ENCODE results near the gene MTARC1.
A peak's percentile ranks its signal among the peaks of the same experiment; 100 is the strongest.

MTARC1 gene

DNA sequence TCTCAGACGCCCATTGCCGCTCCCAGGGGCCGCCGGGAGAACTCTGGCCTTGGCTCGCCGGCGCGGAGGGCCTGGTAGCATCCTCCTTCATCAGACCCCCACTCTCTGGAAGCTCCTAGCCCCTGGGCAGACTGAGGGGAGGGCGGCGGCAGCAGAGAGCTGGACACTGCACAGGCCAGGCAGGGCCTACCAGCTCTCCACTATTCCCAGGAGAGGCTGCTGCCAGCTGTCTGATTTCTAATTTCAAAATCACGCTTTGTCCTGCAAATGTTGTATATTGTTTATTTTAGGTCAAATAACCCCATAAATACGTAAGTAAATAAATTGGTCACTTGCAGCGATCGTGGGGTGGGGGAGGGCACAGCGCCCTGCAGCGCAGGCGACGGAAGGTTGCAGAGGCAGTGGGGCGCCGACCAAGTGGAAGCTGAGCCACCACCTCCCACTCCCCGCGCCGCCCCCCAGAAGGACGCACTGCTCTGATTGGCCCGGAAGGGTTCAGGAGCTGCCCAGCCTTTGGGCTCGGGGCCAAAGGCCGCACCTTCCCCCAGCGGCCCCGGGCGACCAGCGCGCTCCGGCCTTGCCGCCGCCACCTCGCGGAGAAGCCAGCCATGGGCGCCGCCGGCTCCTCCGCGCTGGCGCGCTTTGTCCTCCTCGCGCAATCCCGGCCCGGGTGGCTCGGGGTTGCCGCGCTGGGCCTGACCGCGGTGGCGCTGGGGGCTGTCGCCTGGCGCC, at the start of gene MTARC1:
TSS of gene MTARC1 (plus strand) at position 577 of the 732 bp plus-strand sequence. CDS start at position 609, 32 bp downstream.
- peak; percentile 63 for DNase-seq (ENCODE audit: low spot score)
- TF ChIP-seq, protein P1, sequence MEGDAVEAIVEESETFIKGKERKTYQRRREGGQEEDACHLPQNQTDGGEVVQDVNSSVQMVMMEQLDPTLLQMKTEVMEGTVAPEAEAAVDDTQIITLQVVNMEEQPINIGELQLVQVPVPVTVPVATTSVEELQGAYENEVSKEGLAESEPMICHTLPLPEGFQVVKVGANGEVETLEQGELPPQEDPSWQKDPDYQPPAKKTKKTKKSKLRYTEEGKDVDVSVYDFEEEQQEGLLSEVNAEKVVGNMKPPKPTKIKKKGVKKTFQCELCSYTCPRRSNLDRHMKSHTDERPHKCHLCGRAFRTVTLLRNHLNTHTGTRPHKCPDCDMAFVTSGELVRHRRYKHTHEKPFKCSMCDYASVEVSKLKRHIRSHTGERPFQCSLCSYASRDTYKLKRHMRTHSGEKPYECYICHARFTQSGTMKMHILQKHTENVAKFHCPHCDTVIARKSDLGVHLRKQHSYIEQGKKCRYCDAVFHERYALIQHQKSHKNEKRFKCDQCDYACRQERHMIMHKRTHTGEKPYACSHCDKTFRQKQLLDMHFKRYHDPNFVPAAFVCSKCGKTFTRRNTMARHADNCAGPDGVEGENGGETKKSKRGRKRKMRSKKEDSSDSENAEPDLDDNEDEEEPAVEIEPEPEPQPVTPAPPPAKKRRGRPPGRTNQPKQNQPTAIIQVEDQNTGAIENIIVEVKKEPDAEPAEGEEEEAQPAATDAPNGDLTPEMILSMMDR (IDR thresholded peaks at IDR 0.05; ENCODE audit: extremely low read depth, insufficient read depth, missing control alignments) = peak; percentile 11
- in situ Hi-C loops (cut with MboI; ENCODE audit: low pct_unique_long_range_greater_than_20kb, low sequenced_read_pairs, unreplicated experiment) = no loop called here

DNA sequence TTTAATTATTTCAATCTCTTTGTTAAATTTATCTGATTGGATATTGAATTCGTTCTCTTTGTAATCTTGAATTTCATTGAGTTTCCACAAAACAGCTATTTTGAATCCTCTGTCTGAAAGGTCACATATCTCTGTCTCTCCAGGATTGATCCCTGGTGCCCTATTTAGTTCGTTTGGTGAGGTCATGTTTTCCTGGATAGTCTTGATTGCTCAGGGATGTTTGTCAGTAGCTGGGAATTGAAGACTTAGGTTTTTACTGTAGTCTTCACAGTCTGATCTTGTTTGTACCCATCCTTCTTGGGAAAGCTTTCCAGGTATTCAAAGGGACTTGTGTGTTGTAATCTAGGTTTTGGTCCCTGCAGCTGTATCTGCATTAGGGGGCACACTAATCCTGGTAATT, 45.4 kb upstream of the MTARC1 start:
- in situ Hi-C loops (cut with MboI; ENCODE audit: low pct_unique_long_range_greater_than_20kb, low sequenced_read_pairs, unreplicated experiment) = loop anchor here (25.0 kb wide), 1 partner anchor 454 kb away; no protein-coding TSS in a partner anchor
- TF ChIP-seq, protein P1 (IDR thresholded peaks at IDR 0.05; ENCODE audit: extremely low read depth, insufficient read depth, missing control alignments) = no peak
- DNase-seq (ENCODE audit: low spot score) = no peak

DNA sequence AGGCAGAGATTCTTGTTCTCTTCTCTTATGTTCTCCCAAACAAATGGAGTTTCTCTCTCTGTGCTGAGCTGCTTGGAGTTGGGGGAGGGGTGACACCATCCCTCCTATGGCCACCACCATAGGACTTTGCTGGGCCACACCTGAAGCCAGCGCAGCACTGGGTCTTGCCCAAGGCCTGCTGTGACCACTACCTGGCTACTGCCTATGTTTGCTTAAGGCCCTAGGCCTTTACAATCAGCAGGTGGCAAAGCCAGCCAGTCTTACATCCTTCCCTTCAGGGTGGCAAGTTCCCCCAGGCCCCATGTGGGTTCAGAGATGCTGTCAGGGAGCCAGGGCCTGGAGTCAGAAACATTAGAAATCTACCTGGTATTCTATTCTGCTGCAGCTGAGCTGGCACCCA, 44.9 kb upstream of the MTARC1 start:
- DNase-seq (ENCODE audit: low spot score) = no peak
- TF ChIP-seq, protein P1 (IDR thresholded peaks at IDR 0.05; ENCODE audit: extremely low read depth, insufficient read depth, missing control alignments) = no peak
- in situ Hi-C loops (cut with MboI; ENCODE audit: low pct_unique_long_range_greater_than_20kb, low sequenced_read_pairs, unreplicated experiment) = loop anchor here (25.0 kb wide), 1 partner anchor 455 kb away; no protein-coding TSS in a partner anchor

DNA sequence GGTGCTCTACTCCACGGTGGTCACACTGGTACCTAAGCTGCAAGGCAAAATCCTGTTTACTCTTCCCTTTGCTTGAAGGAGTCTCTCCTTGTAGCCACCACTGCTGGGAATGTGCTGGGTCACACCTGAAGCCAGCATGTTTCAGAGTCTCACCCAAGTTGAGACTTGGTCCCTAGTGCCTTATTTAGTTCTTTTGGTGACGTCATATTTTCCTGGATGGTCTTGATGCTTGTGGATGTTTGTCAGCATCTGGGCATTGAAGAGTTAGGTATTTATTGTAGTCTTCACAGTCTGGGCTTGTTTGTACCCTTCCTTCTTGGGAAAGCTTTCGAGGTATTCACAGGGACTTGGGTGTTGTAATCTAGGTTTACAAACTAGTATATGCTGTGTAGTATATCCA, 44.2 kb upstream of the MTARC1 start:
- TF ChIP-seq, protein P1 (IDR thresholded peaks at IDR 0.05; ENCODE audit: extremely low read depth, insufficient read depth, missing control alignments) = no peak
- in situ Hi-C loops (cut with MboI; ENCODE audit: low pct_unique_long_range_greater_than_20kb, low sequenced_read_pairs, unreplicated experiment) = loop anchor here (25.0 kb wide), 1 partner anchor 455 kb away; no protein-coding TSS in a partner anchor
- no peak for DNase-seq (ENCODE audit: low spot score)

DNA sequence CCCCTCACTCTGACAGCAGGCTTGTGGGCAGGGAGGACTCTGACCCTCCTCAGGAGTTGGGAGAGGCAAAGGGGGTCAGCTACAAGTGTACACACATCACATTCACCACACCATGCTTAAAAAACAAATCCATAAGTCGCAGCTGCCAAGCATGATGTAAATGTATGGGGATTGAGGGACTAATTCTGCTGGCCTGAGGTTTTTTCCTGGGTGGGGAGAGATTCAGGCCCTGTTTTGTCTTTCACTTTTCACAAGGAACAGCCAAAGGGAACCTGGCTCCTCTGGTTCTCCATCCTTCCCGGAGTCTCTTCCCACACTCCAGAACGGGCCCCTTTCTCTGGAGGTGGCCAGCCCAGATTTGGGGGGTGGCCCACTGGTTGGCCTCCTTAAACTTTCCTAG, 39.9 kb upstream of the MTARC1 start:
- in situ Hi-C loops (cut with MboI; ENCODE audit: low pct_unique_long_range_greater_than_20kb, low sequenced_read_pairs, unreplicated experiment) = loop anchor here (25.0 kb wide), 1 partner anchor 460 kb away; no protein-coding TSS in a partner anchor
- no peak for DNase-seq (ENCODE audit: low spot score)
- TF ChIP-seq, protein P1 (IDR thresholded peaks at IDR 0.05; ENCODE audit: extremely low read depth, insufficient read depth, missing control alignments) = no peak

DNA sequence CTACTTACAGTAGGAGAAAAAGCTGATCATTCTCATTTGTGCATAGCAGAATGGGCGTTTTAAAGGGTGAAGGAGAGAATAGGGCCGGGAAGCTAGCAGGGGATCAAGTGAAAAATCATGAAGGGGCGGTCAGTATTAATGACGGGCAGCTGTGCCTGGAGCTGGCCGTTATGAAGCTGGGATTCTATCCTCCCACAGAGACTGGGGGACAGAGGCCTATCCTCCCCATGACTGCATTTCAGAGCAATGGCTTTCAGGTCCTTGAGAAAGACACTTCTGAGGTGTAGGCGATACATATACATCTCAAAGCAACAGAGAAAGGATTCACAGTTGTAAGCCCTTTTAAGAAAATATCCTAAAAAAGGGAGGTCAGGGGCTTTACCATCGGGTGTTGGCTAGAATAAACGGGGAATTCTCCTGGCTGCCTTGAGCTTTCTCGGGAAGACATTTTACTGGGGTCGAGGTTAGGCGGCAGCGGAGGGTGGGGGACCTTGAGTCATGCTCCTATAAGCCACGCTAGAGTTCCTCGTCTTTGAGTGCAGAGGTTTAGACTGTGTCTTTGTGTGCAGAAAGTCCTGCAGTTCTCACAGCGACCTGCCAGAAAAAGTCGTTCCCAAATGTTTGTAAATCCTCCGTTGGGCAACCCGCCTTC, 39.1 kb upstream of the MTARC1 start:
- DNase-seq (ENCODE audit: low spot score) = no peak
- in situ Hi-C loops (cut with MboI; ENCODE audit: low pct_unique_long_range_greater_than_20kb, low sequenced_read_pairs, unreplicated experiment) = loop anchor here (25.0 kb wide), 1 partner anchor 460 kb away; no protein-coding TSS in a partner anchor
- TF ChIP-seq, protein P1 (IDR thresholded peaks at IDR 0.05; ENCODE audit: extremely low read depth, insufficient read depth, missing control alignments) = no peak
